NK-92 (cell line): ENCODE results near the gene DDIT3.

ENCODE experiments used
- DNase-seq: peaks from one replicate; lab custom pipeline; 2025; ENCODE audit not compliant: unreplicated experiment; lab: John Stamatoyannopoulos, UW

DDIT3 gene

DNA sequence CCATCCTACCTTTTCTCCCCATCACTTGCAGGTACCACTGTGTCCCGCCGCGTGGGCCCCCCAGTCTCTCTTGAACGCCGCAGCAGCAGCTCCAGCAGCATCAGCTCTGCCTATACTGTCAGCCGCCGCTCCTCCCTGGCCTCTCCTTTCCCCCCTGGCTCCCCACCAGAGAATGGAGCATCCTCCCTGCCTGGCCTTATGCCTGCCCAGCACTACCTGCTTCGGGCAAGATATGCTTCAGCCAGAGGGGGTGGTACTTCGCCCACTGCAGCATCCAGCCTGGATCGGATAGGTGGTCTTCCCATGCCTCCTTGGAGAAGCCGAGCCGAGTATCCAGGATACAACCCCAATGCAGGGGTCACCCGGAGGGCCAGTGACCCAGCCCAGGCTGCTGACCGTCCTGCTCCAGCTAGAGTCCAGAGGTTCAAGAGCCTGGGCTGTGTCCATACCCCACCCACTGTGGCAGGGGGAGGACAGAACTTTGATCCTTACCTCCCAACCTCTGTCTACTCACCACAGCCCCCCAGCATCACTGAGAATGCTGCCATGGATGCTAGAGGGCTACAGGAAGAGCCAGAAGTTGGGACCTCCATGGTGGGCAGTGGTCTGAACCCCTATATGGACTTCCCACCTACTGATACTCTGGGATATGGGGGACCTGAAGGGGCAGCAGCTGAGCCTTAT, 49.9 kb downstream of the DDIT3 start:
- no peak for DNase-seq

DNA sequence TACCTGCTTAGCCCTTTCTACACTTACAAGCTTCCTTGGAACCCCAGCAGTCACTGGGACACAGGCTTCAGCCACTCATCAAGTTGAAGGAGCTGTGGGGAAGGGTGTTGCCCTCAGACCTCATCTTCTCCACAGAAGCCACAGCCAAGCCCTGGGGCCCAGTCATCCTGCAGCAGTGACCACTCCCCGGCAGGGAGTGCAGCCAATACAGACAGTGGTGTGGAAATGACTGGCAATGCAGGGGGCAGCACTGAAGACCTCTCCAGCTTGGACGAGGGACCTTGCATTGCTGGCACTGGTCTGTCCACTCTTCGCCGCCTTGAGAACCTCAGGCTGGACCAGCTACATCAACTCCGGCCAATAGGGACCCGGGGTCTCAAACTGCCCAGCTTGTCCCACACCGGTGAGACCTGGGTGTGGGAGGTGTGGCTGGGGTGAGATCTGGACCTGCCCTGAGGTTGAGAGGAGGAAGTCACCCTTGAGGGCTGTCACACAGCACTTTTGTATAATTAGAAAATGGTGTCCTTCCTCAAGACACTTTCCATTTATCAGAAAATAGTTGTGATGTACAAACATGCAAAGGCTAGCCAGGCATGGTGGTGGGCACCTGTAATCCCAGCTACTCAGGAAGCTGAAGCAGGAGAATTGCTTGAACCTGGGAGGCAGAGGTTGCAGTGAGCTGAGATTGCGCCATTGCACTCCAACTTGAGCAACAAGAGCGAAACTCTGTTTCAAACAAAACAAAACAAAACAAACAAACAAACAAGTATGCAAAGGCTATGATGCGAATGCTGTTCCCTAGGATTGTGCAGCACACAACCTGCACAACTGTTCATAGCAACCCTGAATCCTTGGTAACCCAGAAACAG, 50.8 kb downstream of the DDIT3 start:
- DNase-seq: no peak

DNA sequence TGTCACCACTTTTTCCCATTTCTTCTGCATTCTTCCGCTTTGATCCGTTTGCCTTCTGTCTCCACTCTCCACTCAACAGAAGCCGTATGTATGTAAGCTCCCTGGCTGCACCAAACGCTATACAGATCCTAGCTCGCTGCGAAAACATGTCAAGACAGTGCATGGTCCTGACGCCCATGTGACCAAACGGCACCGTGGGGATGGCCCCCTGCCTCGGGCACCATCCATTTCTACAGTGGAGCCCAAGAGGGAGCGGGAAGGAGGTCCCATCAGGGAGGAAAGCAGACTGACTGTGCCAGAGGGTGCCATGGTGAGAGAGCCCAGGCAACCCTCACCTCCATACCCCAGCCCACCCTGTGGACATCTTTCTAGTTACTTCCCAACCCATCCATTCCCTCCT, 52.4 kb downstream of the DDIT3 start:
- DNase-seq: no peak

DNA sequence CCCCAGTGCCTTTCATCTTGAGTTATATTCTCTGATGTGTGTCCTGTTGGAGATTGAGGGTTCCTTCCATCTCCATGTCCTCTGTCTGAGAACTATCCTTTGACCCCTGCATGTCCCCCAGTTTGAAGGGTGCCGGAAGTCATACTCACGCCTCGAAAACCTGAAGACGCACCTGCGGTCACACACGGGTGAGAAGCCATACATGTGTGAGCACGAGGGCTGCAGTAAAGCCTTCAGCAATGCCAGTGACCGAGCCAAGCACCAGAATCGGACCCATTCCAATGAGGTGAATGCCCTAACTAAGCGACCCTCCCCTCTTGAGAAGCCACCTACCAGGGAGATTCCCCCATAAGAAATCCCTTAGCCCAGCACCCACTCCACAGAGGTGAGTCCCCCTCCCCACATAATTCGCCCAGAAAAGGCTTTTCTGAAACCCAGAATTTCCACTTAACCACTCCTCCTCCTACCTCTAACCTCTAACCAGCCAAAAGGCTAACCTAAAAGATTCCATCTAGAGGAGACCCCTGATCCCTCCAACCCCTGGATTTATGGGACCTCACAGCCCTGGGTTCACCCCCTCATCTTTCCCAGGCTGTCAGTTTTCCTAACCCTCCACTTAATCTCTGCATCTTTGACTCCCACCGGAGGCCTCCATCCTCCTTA, 53.0 kb downstream of the DDIT3 start:
- no peak for DNase-seq
